ENCODE measurements around the gene OGFR. TPM values are rescaled to one million over a fixed set of nuclear protein-coding genes. Genes with fewer than 3 reads are reported as not detected.

OGFR gene
- polyA plus RNA-seq, 4 donors, result 23.8 to 36.0 (median 25.0) TPM

GRCh38 chr20:62822788-62823651 is 18.4 kb downstream of the OGFR start:
- no peak for DNase-seq (ENCODE audit: low read depth in 4 of 4, low spot score in 3 of 4)

- no peak for DNase-seq (ENCODE audit: low read depth in 4 of 4, low spot score in 3 of 4)
Observed at GRCh38 chr20:62823688-62824475, 19.2 kb downstream of the OGFR start.

- no peak for DNase-seq (ENCODE audit: low read depth in 4 of 4, low spot score in 3 of 4)
Observed at GRCh38 chr20:62824476-62825332, 20.1 kb downstream of the OGFR start.

- DNase-seq (ENCODE audit: low read depth in 4 of 4, low spot score in 3 of 4), result no peak
Observed at GRCh38 chr20:62825333-62825985, 20.8 kb downstream of the OGFR start.

- no peak for DNase-seq (ENCODE audit: low read depth in 4 of 4, low spot score in 3 of 4)
Observed at GRCh38 chr20:62825986-62826645, 21.5 kb downstream of the OGFR start.

- DNase-seq (ENCODE audit: low read depth in 4 of 4, low spot score in 3 of 4), result no peak
Observed at GRCh38 chr20:62826646-62827310, 22.1 kb downstream of the OGFR start.

GRCh38 chr20:62827311-62828038 is 22.8 kb downstream of the OGFR start:
- no peak for DNase-seq (ENCODE audit: low read depth in 4 of 4, low spot score in 3 of 4)

- no peak for DNase-seq (ENCODE audit: low read depth in 4 of 4, low spot score in 3 of 4)
Observed at GRCh38 chr20:62828051-62828450, 23.4 kb downstream of the OGFR start.

- DNase-seq (ENCODE audit: low read depth in 4 of 4, low spot score in 3 of 4), result no peak
Observed at GRCh38 chr20:62828511-62829230, 24.0 kb downstream of the OGFR start.

- no peak for DNase-seq (ENCODE audit: low read depth in 4 of 4, low spot score in 3 of 4)
Observed at GRCh38 chr20:62829231-62830230, 24.9 kb downstream of the OGFR start.

GRCh38 chr20:62830251-62830650 is 25.6 kb downstream of the OGFR start:
- no peak for DNase-seq (ENCODE audit: low read depth in 4 of 4, low spot score in 3 of 4)

- DNase-seq (ENCODE audit: low read depth in 4 of 4, low spot score in 3 of 4), result no peak
Observed at GRCh38 chr20:62830821-62831220, 26.2 kb downstream of the OGFR start.

GRCh38 chr20:62831361-62831788 is 26.7 kb downstream of the OGFR start:
- DNase-seq (ENCODE audit: low read depth in 4 of 4, low spot score in 3 of 4), result no peak

GRCh38 chr20:62831854-62832211 is 27.2 kb downstream of the OGFR start:
- DNase-seq (ENCODE audit: low read depth in 4 of 4, low spot score in 3 of 4), result no peak

GRCh38 chr20:62832212-62832922 is 27.7 kb downstream of the OGFR start:
- DNase-seq (ENCODE audit: low read depth in 4 of 4, low spot score in 3 of 4), result no peak

- no peak for DNase-seq (ENCODE audit: low read depth in 4 of 4, low spot score in 3 of 4)
Observed at GRCh38 chr20:62832951-62833391, 28.3 kb downstream of the OGFR start.
